AG09319 (cell line): ENCODE results near the gene SEC14L5.

Experiments
- DNase-seq: peaks from one replicate; pipeline ENCODE4 v3.0.0-alpha.2; 2010; ENCODE audit warnings: low read depth; ENCODE audit errors: extremely low read depth
- CTCF ChIP-seq: IDR thresholded peaks from 2 replicates; pipeline ENCODE4 v1.5.1; 2011; ENCODE audit warnings: low read depth, mild to moderate bottlenecking, inconsistent platforms, low read length, moderate library complexity

Gene SEC14L5

GRCh38 chr16:5062790-5063765, 104.9 kb downstream of the SEC14L5 start:
- TF ChIP-seq CTCF = no peak
- DNase-seq = no peak

DNA sequence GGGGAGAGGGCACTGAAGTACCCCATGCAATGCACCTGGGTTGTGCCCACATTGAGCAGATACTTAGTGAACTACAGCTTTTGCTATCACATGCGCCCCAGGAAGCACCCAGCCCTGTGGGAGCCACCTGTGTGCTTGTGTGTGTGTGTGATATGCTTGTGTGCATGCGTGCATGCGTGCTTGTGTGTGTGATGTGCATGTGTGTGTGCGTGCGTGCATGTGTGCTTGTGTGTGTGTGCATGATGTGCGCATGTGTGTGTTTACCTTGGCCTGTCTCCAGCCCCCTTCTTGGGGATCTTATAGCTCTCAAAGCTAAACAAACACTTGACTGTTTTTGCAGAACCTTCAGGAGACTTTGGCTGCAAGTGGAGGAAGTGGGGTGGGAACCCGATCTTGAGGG, 106.8 kb downstream of the SEC14L5 start:
- no peak for TF ChIP-seq CTCF
- DNase-seq = no peak

- no peak for DNase-seq
- TF ChIP-seq CTCF = no peak
These were observed 107.2 kb downstream of the SEC14L5 start for GRCh38 chr16:5065326-5065725.

DNA sequence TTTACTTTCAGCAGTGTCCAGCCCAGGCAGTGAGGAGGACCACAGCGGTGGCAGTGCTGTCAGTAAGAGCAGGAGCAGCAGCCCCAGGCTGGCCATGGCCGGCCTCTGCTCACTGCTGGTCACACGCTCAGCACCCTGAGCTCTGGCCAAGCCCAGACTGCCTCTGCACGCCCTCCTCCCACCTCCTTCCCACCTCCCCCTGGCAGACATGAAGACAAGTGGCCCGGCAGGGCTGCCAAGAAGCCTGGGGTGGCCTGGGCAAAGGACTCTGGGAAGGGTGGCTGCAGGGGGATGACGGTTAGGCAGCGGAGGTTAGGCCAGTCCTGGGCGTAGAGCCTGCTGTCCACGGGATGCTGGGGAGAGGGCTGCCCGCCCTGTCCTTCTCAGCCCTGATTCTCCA, 107.7 kb downstream of the SEC14L5 start, which contains the start of gene C16orf89:
Gene C16orf89 (minus strand): TSS at position 144 of the 400 bp plus-strand sequence. CDS start 48 bp downstream, at position 96.
- no peak for TF ChIP-seq CTCF
- no peak for DNase-seq

DNA sequence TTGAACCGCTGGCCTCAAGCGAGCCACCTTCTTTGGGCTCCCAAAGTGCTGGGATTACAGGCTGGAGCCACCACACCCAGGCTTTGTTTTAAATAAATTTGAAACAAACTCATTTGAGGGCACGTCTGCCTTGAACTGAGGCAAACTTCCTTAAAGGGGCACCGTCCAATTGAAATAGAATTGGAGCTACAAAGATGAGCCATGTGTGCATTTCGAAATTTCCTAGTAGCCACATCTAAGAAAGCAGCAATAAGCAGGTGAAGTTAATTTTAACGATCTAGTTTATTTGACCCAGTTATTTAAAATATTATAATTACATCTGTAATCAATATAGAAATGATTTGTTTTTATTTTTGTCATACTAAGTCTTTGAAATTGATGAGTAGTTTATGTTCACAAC, 108.4 kb downstream of the SEC14L5 start:
- no peak for TF ChIP-seq CTCF
- DNase-seq = no peak
